Ishikawa (cell line): Measurements from ENCODE around the gene PIP4P1.

ENCODE experiments used
- CREB1 ChIP-seq: IDR thresholded peaks from 2 replicates; pipeline ENCODE4 v1.6.1; 2012; ENCODE audit warnings: low read depth
- EGR1 ChIP-seq: IDR thresholded peaks from 2 replicates; pipeline ENCODE4 v1.6.1; 2012
- EP300 ChIP-seq: IDR thresholded peaks from 2 replicates; pipeline ENCODE4 v1.6.1; 2012; ENCODE audit warnings: borderline replicate concordance
- FOXM1 ChIP-seq: IDR thresholded peaks from 2 replicates; pipeline ENCODE4 v1.6.1; 2012; ENCODE audit warnings: low read depth, borderline replicate concordance
- NFIC ChIP-seq: IDR thresholded peaks from 2 replicates; pipeline ENCODE4 v1.6.1; 2012
- RAD21 ChIP-seq: IDR thresholded peaks from 2 replicates; pipeline ENCODE4 v1.6.1; 2012; ENCODE audit warnings: low read depth
- TAF1 ChIP-seq: IDR thresholded peaks from 2 replicates; pipeline ENCODE4 v1.6.1; 2012; ENCODE audit warnings: low read depth, mild to moderate bottlenecking
- TCF12 ChIP-seq: IDR thresholded peaks from 2 replicates; pipeline ENCODE4 v1.6.1; 2012; ENCODE audit warnings: low read depth
- ZBTB7A ChIP-seq: IDR thresholded peaks from 2 replicates; pipeline ENCODE4 v1.6.1; 2012; ENCODE audit warnings: low read depth
- TF ChIP-seq, protein P1 (sequence below): IDR thresholded peaks from 2 replicates; pipeline ENCODE4 v1.6.1; 2012; ENCODE audit warnings: low read depth, mild to moderate bottlenecking
- TF ChIP-seq, protein P2 (sequence below): IDR thresholded peaks from 2 replicates; pipeline ENCODE4 v1.6.1; 2012
- TF ChIP-seq, protein P3 (sequence below): IDR thresholded peaks from 2 replicates; pipeline ENCODE4 v1.6.1; 2012

DNA sequence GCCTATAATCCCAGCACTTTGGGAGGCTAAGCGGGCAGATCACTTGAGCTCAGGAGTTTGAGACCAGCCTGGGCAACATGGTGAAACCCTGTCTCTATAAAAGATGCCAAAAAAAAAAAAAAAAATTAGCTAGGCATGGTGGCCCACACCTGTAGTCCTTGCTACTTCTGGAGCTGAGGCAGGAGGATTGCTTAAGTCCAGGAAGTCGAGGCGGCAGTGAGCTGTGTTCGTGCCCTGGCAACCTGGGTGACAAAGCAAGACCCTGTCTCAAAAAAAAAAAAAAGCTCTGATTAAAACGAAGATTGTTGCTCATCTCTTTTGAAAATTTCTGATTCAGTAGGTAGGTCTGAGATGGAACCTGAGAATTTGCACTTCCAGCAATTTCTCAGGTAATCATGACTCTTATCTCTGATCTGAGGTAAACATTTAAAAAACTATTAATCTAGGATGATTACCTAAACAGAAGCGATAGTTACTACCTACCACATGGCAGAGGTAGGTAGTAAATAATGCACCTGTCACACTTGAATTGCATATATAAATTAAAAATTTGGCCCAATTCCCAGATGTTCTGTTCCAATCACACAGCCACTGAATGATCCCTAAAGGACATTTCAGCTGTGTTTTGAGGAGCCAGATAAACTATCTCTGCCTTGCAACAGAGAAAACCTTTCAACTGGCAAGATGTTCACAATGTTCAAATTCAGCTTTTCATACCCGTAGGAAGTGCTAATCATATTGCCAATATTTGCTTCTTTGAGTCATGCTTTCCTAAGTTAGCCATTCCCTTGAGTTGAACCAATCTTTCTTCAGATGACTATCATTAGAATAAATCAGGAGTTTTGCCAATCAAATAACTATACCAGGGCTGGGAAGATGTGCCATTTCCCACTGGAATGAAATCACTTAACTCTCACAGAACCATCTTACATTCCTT lies 43.7 kb downstream of the PIP4P1 start:
- TF ChIP-seq EP300: no peak
- TF ChIP-seq, protein P1, sequence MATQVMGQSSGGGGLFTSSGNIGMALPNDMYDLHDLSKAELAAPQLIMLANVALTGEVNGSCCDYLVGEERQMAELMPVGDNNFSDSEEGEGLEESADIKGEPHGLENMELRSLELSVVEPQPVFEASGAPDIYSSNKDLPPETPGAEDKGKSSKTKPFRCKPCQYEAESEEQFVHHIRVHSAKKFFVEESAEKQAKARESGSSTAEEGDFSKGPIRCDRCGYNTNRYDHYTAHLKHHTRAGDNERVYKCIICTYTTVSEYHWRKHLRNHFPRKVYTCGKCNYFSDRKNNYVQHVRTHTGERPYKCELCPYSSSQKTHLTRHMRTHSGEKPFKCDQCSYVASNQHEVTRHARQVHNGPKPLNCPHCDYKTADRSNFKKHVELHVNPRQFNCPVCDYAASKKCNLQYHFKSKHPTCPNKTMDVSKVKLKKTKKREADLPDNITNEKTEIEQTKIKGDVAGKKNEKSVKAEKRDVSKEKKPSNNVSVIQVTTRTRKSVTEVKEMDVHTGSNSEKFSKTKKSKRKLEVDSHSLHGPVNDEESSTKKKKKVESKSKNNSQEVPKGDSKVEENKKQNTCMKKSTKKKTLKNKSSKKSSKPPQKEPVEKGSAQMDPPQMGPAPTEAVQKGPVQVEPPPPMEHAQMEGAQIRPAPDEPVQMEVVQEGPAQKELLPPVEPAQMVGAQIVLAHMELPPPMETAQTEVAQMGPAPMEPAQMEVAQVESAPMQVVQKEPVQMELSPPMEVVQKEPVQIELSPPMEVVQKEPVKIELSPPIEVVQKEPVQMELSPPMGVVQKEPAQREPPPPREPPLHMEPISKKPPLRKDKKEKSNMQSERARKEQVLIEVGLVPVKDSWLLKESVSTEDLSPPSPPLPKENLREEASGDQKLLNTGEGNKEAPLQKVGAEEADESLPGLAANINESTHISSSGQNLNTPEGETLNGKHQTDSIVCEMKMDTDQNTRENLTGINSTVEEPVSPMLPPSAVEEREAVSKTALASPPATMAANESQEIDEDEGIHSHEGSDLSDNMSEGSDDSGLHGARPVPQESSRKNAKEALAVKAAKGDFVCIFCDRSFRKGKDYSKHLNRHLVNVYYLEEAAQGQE: no peak
- TF ChIP-seq, protein P2, sequence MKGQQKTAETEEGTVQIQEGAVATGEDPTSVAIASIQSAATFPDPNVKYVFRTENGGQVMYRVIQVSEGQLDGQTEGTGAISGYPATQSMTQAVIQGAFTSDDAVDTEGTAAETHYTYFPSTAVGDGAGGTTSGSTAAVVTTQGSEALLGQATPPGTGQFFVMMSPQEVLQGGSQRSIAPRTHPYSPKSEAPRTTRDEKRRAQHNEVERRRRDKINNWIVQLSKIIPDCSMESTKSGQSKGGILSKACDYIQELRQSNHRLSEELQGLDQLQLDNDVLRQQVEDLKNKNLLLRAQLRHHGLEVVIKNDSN: no peak
- no peak for TF ChIP-seq NFIC
- TF ChIP-seq, protein P3, sequence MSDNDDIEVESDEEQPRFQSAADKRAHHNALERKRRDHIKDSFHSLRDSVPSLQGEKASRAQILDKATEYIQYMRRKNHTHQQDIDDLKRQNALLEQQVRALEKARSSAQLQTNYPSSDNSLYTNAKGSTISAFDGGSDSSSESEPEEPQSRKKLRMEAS: no peak
- no peak for TF ChIP-seq EGR1
- TF ChIP-seq RAD21: no peak
- TF ChIP-seq TAF1: no peak
- no peak for TF ChIP-seq FOXM1
- no peak for TF ChIP-seq ZBTB7A
- no peak for TF ChIP-seq TCF12
- TF ChIP-seq CREB1: no peak
